Measurements from ENCODE around the gene MAN1A2.
"Not testable (repeated sequence)": the region's sequence is repeated elsewhere in the genome, so short reads cannot be mapped to it uniquely, and the experiment has no call there.

Gene MAN1A2

DNA sequence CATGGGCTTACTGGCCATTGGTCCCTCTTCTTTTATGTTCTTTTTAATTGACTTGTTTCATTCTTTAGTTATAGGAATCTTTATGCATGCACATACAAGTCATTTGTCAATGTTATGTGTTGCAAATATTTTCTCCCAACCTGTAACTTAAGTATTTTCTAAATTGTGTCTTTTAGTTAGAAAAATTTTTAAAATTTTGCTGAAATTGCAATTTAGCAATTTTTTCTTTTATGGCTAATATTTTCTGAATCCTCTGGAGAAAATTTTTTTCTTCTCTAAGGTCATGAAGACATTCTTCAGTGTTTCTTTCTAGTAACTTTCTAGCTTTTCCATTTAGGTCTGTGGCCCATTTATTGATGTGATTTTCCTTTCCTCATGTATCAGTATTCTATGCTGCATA lies 189.7 kb downstream of the MAN1A2 start:
- no peak for DNase-seq

DNA sequence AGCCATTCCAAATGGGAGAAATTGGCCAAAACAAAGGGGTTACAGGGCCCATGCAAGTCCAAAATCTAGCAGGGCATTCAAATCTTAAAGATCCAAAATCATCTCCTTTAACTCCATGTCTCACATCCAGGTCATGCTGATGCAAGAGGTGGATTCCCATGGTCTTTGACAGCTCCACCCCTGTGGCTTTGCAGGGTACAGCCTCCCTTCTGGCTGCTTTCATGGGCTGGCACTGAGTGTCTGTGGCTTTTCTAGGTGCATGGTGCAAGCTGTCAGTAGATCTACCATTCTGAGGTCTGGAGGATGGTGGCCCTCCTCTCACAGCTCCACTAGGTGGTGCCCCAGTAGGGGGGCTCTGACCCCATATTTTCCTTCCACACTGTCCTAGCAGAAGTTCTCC lies 191.2 kb downstream of the MAN1A2 start:
- DNase-seq = not testable (repeated sequence)

DNA sequence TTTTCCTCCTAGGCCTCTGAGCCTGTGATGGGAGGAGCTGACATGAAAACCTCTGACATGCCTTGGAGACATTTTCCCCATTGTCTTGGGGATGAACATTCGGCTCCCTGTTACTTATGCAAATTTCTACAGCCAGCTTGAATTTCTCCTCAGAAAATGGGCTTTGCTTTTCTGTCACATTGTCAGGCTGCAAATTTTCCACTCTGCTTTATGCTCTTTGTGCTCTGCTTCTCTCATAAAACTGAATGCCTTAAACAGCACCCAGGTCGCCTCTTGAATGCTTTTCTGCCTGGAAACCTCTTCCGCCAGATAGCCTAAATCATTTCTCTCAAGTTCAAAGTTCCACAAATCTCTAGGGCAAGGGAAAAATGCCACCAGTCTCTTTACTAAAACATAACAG lies 191.9 kb downstream of the MAN1A2 start:
- no peak for DNase-seq

DNA sequence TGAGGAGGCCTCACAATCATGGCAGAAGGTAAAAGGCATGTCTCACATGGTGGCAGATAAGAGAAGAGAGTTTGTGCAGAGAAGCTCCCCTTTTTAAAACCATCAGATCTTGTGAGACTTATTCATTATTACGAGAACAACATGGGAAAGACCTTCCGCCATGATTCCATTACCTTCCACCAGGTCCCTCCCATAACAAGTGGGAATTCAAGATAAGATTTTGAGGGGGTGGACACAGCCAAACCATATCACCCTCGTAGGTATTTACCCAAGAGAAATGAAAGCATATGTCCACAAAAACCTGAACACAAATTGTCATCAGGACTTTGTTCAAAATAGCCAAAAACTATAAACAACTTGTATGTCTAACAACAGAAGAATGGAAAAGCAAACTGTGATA lies 192.7 kb downstream of the MAN1A2 start:
- DNase-seq = no peak

DNA sequence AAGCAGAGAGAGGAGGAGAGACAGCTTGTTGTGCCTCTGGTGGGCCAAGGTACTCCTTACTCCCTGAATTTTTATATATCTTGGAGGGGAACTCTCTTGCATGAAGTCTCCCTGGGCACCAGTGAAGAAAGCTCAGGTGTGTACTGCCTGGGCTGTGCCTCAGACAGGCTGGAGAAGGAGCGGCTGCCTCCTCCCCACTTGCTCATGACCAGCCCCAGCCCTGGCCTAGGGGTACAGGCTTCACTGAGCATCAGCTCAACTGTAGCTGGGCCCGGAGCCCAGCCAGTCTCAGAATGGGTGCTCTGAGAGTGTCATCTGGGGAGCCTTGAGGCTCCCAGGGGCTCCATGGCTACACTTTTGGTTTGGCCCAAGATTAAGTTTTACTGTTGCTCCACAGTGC lies 193.8 kb downstream of the MAN1A2 start:
- no peak for DNase-seq

DNA sequence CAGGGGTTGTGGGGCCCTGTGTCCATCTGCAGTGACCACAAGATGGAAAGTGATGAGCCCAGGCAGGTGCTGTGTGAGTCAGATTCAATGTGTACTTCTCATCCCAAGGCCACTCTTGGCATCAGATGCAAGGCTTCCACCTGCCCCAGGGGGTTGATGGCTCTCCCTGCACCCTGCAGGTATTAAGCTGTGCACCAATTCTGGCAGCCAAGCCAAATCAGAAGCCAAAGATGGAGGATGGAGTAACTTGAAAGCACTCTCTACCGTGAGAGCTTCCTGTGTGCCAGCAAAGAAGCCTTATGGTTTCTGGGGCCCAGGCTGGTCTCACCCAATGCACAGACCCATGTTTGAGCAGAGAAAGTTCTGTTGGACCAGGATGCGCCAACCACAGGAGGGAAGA lies 194.3 kb downstream of the MAN1A2 start:
- no peak for DNase-seq

DNA sequence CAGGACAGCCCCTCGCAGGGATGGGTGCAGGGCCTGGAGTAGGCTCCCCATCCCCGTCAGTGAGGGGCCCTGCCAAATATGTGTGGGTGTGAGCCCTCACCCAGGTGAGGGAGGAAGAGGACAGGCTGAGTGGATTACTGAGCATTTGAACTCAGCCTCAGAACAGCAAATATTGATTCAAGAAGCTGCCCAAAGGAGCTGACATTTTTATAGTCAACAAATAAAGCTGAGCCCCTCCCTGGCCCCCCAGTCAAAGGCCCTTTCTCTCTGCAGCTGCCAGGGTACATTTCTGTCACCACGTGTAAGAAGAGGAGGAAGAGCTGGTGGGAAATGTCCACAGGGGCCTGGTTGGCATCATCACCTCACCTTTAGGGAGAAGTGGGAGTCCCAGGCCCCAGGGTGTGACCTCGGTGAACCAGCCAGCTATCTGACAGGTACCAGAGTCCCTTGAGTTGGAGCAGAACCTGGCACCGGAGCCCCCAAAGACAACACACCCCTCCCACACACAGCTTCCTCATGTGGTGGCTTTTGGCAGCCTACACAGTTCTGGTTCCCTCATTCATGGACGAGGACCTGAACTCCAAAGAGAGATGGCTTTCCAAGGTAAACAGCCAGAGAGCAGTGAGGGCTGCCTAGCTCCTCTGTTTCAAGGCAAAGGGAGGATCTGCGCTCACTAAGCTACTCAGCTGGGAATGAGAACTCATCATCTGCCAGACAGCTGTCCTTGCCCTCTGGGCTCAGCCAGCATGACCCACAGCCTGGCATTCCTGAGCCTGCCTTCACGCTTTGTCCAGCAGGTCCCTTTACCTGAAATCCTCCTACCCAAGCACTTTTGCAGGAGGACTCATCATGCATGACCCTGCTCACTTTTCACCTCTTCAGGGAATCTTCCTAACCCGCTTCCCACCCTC lies 195.6 kb downstream of the MAN1A2 start:
- DNase-seq = no peak

DNA sequence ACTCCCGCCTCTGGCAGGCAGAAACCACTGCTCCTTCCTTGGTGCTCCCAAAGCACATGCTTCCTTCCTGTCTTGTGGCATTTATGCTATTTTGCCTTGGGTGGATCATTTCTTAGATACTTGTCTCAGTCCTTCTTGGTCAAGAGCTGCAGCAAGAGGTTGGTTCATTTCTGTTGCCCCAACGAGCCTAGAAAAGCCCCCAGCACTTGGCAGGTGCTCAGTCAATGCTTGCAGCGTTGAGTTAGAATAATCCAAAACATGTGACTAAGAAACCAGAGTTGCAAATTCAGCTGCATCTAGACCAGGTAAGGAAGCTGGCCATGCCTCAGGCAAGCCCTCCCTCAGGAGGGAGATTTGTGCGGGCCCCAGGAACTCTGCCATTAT lies 196.2 kb downstream of the MAN1A2 start:
- no peak for DNase-seq

DNA sequence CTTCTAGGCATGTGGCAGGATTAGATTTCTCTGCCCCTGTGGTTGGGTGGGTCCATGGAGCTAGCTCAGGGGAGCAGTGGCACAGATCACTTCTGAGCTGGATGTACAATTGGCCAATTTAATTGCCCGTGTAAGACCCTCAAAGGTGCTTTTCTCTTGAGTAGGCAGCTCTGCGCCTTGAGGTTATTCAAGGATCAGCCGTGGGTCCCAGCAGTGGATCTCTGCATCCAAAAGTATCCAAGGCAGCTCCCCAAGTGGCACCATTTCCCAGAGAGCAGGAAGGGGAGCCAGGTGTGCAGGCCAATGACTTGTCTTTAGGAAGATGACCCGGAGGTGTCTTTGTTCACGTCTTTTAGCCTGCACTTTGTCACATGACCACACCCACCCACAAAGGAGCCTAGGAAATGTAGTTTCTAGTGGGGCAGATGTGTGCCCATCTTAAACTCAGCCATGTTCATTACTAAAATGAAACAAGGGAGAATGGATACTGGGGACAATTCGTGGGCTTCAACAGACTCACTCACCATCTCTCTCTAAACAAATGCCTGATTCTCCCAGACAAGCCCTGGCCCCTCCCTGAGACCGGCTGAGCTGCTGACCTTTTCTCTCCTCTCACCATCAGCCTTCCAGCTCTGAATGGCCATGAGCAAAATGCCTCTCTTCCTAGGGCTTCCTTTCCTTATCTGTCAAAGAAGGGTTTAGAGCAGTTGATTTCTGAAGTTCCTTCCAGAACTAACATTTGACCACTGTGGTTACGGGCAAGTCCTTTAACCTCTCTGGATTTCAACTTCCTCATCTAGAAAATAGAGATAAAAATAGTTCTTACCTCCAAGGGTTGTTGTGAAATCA lies 197.2 kb downstream of the MAN1A2 start:
- DNase-seq = no peak

DNA sequence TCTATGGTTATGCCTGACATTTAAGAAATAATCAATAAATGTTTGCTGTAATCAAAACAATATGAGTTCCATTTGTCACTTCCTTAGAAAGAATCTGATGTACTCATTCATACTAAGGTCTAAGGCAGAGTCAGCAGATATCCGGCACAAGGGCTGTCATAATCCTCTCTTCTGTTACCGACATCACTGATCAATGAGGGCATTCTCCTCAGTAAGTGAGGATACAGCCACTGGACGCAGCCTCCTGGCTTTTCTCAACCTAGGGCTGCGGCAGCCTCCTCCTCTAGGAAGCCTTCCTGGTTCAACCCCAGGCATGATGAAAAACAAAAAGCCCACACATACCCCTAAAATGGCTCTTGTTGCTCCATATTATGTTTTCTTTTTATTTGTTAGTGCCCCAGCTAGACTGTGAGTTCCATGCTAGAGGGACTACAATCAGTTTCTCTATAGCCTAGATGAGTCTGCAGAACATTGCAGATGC lies 197.9 kb downstream of the MAN1A2 start:
- no peak for DNase-seq

DNA sequence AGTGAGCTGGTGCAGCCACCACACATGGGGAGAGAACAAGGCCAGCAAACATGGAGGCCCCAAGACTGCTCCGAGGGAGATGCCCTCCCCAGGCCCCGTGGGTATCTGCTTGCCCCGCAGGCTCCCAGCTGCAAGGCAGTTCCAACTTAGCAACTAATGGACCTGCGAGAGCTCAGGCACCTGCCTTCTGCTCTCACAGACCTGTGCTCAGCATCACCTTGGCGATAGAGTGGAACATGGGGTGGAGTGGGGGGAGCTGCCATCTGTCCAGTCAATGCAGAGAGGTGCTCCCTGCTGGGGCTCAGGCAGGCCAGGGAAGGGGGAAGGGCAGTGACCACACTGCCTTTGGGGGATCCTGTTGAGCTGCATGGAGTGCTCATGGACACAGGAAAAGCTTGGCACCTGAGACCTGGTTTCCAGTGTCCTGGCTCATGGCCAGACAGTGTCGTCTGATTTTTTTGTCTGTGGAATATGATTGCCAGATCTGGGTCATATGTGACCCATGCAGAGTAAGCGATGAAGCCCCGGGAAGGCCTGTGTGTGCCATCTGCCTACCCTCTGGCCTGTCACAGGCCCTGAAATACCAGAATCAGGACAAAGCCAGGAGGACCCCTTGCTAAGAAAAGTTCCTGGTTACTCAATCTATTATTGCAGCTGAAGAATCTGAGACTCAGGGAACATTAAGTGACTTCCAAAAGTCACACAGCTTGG lies 198.7 kb downstream of the MAN1A2 start:
- DNase-seq = no peak

DNA sequence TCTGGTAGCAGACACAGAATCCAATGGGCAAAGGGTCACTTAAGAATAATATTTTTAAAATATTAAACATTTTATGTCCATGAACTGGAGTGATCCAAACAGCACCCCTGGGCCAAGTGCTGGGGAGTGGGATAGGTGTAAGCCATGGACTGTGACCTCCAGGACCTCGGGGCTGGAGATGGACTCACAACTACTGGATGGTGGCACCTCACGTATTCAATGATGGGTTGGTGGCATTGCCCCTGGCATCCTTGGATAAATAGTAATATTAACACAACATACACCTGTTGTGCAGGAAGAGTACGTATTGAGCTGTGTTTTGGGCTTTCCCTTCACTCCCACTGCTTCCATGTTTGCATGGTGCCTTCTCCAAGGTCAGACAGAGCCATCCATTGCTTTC lies 199.3 kb downstream of the MAN1A2 start:
- no peak for DNase-seq

DNA sequence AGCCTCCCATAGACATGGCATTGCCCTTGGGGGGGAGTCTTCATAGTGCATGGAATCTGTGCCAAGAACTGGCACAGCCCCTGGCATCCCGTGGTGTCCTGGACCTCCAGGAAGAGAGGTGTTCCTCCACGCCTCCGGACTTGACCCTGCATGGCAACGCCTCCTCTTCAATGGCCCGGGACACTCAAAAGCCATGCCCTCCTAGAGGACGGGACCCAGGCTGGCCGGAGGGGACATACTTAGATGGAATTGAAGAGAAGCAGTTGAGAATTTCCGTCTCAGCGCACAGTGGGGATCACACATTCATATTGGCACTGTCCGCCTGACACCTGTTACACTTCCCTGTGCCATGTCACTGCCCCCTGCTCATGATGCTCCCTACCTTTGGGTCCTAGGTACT lies 200.2 kb downstream of the MAN1A2 start:
- DNase-seq = no peak

DNA sequence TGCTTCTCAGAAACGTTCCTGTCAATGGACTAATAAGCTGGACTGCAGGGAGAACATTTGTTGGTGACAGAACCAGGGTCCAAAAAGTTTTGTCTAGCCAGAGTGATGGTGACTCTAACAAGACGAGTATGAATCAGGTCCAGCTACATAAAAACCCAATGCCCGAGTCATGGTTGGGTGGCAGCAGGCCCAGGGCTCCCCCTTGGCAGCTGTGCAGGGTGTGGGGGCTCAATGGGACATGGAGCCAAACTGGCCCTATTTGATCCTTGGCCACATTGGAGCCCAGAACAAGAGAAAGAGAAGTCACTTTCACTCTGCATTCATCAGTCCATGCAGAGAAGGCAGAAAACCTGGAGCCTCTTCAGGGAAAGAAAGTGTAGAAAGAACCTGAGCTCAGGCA lies 200.7 kb downstream of the MAN1A2 start:
- DNase-seq = no peak

DNA sequence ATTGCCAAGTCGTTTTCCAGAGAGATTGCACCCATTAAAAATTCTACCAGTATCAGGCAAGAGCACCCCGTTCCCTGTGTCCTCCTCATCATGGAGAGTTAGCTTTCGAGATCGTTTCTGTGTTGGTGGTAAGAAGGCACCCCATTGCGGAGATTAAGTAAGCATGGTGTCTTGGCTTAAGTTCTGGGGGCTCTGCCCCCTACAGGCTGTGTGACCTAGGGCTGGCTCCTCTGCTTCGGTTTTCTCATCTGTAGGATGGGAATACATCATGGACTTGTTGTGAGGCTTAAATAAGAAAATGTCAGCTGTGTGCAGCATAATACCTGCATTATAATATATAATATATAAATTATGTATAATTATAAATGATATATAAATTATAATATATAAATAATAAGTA lies 201.8 kb downstream of the MAN1A2 start:
- no peak for DNase-seq

DNA sequence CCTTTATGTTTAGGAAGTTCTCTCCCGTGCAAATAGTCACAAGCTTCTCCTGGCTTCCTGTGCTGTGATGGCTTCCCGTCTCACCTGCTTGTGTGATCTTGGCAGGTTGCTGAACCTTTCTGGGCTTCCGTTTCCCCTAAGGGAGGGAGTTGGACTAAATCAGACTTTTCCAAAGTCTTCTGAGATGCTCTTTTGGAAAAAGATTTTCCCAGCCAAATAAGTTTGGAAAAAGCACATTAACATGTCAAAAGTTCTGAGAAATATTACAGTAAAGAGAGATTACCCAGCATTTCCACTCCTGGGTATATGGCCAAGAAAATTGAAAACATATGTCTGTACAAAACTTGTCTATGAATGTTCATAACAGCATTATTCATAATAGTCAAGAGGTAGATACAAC lies 202.6 kb downstream of the MAN1A2 start:
- no peak for DNase-seq

DNA sequence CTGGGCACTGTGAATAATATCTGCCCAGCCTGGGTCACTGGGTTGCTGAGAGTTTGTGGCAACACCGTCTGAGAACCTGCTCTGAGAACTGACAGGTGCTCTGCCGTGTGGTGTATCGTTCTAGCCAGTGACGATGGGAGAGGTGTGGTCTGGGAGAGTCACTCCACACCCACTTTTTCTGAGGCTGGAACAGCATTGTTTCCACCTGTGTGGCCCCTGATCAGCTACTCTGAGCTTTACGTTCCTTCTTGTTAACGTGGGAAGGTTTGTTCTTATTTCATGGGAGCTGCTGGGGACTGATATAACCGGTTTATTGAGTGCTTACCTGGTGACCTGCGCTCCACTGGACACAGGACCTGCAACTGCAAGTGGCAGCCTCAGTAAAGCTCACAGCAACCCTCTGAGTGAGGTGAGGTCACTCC lies 203.8 kb downstream of the MAN1A2 start:
- no peak for DNase-seq

DNA sequence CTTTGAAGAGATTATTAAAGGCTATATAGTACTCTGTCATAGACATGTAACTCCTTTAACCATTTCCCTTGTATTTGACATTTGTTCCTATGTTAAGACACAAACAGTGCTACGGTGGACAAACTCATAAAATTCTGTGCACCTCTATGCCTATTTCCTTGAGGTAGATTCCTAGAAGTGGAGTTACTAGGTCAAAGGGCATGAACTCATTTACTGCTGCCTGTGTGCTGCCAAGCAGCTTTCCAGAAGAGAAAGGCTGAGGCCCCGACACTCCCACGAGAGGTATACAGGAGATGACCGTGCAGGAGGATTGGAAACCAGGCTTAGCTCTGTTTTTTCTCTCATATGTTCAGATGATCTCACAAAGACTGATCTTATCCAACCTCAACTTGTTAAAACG lies 204.2 kb downstream of the MAN1A2 start:
- DNase-seq = no peak

DNA sequence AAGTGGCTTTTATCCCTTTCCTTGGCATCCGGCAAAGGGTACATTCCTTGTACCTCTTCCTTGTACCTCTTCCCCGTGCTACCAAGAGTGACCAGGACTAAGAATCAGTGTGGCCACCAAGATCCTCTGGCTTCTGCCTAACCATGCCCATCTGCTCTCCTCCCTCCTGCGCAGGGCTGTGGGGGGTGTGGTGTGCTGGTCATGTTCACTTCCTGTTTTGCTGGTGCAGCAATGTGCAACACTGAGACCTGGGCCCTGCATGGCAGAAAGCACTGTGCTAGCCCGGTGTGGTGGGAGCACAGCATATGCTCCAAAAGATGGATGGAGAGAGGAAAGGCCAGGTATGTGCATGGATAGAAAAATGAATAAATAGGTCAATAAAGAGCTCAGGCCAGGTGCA lies 205.3 kb downstream of the MAN1A2 start:
- DNase-seq = no peak

DNA sequence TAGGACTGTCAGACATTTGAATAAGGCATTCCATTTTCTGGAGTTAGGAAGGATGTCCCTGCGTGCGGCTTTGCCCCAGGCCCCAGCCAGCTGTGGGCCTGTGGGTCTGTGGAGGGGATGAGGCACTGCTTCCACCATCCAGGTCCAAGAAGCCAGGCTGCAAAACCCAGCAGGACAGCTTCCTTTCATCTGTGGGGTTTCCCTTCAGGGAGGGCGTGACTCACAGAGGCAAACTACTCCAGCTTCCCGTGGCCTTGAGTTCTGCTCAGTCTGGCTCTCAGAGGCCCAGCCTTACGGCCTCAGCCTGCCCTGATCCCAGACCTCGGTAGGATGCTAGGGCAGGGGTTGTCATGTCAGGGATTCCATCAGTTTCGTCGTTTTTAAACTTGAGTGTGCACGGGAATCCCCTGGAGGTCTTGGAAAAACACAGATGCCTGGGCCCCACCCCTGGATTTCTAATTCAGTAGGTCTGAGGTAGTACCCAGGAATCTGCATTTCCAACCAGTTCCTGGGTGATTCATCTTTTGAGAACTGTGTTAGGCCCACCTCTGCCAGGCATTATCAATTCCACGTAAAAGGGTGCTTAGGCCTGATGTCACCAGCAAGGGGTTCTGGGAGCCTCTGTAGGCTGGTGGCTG lies 206.3 kb downstream of the MAN1A2 start:
- no peak for DNase-seq

DNA sequence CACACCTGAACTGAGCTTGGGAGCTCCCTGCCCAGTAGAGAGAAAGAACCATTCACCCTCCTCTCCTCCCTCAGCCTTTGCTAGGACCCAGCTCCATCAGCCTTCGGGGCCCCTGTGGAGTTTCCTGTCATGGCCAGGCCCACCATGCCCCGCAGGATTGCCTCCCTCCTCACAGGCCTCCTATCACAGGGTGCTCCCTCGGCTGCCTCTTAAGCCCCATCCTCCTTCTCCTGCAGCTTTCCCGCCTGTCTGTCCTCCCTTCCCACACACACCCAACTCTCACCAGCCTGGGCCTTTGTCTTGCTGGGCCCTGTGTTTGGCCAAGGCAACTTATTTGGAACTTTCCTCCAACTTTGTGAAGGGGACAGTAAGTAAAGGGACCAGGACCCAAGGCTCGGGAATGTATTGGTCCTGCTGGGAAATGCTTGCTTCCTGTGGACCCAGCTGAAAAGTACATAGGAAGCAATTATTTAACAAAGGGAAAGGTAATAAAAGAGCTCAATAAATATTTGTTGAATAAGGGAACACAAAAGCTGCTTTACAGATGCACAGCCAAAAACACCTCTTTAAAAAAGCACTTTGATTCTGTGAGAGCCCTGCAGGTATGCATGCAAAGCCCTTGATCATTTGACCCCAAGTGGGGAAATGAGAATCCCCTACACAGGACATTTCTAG lies 207.0 kb downstream of the MAN1A2 start:
- DNase-seq = no peak

Measured in nucleus accumbens (tissue), 56 donors.